Measurements from ENCODE around the gene RILP. TPM values are rescaled to one million over a fixed set of nuclear protein-coding genes. Genes with fewer than 3 reads are reported as not detected.

Gene RILP
- total and polyA plus RNA-seq, 10 of the 15 experiments (the other 5 are each of a cell fraction or from before 2014, with no cell fraction given), result 0.60 to 6.1 (median 3.3) TPM; not detected in 1

GRCh38 chr17:1648173-1648962, 1.3 kb downstream of the RILP start:
- peak overlapping the region; percentile 81 for H3K4me2 ChIP-seq (ENCODE audit: control insufficient read depth, insufficient read depth)
- TF ChIP-seq CBX3 (IDR thresholded peaks at IDR 0.05; ENCODE audit: borderline replicate concordance, low read depth) (no peak), ATF7 (IDR thresholded peaks at IDR 0.05; ENCODE audit: low read depth) (no peak), MEF2A (IDR thresholded peaks at IDR 0.05; ENCODE audit: insufficient read depth, low read depth, low read length) (0 out of 2 replicates have a peak, but pooled peaks have one; percentile 48), ZBTB40 (IDR thresholded peaks at IDR 0.05; ENCODE audit: borderline replicate concordance) (0 out of 2 replicates have a peak, but pooled peaks have one; percentile 21), POU2F2 (IDR thresholded peaks at IDR 0.05; ENCODE audit: borderline replicate concordance, low read depth, low read length) (no peak), MTA2 (IDR thresholded peaks at IDR 0.05; ENCODE audit: low read depth) (0 out of 2 replicates have a peak, but pooled peaks have one; percentile 12), IKZF1 (conservative IDR thresholded peaks at IDR 0.05) (peak; percentile 61), POLR2A (IDR thresholded peaks at IDR 0.05; ENCODE audit: low read depth, low read length) (0 out of 2 replicates have a peak, but pooled peaks have one; percentile 5), CHD2 (IDR thresholded peaks at IDR 0.05; ENCODE audit: borderline replicate concordance, low read depth, low read length) (peak; percentile 75; the same call in 1 of the 2 replicates), NRF1 (conservative IDR thresholded peaks at IDR 0.05; ENCODE audit: low read depth, low read length) (peak; percentile 4; the same call in 1 of the 2 replicates), ZNF687 (IDR thresholded peaks at IDR 0.05) (peak; percentile 41; the same call in 1 of the 2 replicates), SMARCA5 (IDR thresholded peaks at IDR 0.05) (peak; percentile 88; the same call in 1 of the 2 replicates), NBN (IDR thresholded peaks at IDR 0.05) (no peak), NR2F1 (conservative IDR thresholded peaks at IDR 0.05) (peak; percentile 43), SMAD1 (IDR thresholded peaks at IDR 0.05; ENCODE audit: low read depth, partially characterized antibody) (no peak), BACH1 (IDR thresholded peaks at IDR 0.05; ENCODE audit: borderline replicate concordance) (peak; percentile 44; the same call in 1 of the 2 replicates)

More at GRCh38 chr17:1648173-1648962, 1.3 kb downstream of the RILP start:
- H3K36me3 ChIP-seq (ENCODE audit: control insufficient read depth in 2 of 2, insufficient read depth in 2 of 2, low read length in 1 of 2), result peaks cover 14 to 19% of the 10 kb centered on the region in 2 experiments
- intact Hi-C loops (cut with micrococcal nuclease; ENCODE audit: unreplicated experiment) (loop anchor here (10.0 kb wide), 1 partner anchor 374 kb away; the partner anchor contains the start of genes BHLHA9 and TRARG1), in situ Hi-C loops (cut with MboI) (no loop called here)
- ChIA-PET SMC1A (ENCODE audit: uncharacterized antibody, unreplicated experiment) (interaction anchor here (0.6 to 2.5 kb wide), 4 partner anchors 68 to 167 kb away, joined by 3 to 15 read pairs (median 4); no protein-coding TSS in a partner anchor), POLR2A (interaction anchor here (0.6 to 2.3 kb wide), 11 partner anchors 15 to 283 kb away, joined by 3 to 13 read pairs (median 3); no protein-coding TSS in a partner anchor), RAD21 (ENCODE audit: unreplicated experiment) (interaction anchor here (0.6 to 2.7 kb wide), 14 partner anchors 16 to 131 kb away, joined by 3 to 28 read pairs (median 4); partner anchors contain the start of genes INPP5K and SLC43A2), CTCF (interaction anchor here (0.9 to 2.8 kb wide), 11 partner anchors 11 to 283 kb away, joined by 3 to 25 read pairs (median 5); no protein-coding TSS in a partner anchor)
- DNase-seq (ENCODE audit: low read depth, low spot score), result no peak
- peak overlapping the region; percentile 61 for H3K4me3 ChIP-seq
- H3K27ac ChIP-seq (ENCODE audit: control insufficient read depth, insufficient read depth), result peak overlapping the region; percentile 46
- H4K20me1 ChIP-seq (ENCODE audit: control insufficient read depth, insufficient read depth), result no peaks in the 10 kb centered on the region
- 26% methylated on average over 41 of the region's 54 CpGs for WGBS (ENCODE audit: insufficient coverage, insufficient replicate concordance, low lambda C conversion rate, missing lambda C conversion rate)
- peaks cover 38% of the 10 kb centered on the region for H3K4me1 ChIP-seq (ENCODE audit: control insufficient read depth, insufficient read depth, low read length)
- no peaks in the 10 kb centered on the region for H3K9me3 ChIP-seq (replicated peaks; ENCODE audit: control insufficient read depth, insufficient read depth, low read length)
- H3K9ac ChIP-seq (ENCODE audit: control insufficient read depth, insufficient read depth, low read length), result peak overlapping the region; percentile 60
- H3K79me2 ChIP-seq (ENCODE audit: control insufficient read depth, insufficient read depth, low read length), result peaks cover 5% of the 10 kb centered on the region
- peak overlapping the region; percentile 49 for H2AFZ ChIP-seq (ENCODE audit: control insufficient read depth, low read depth, low read length)
- ATAC-seq, result peak; percentile 79
- BruUV-seq (replicated peaks), result no TSS peak
- peak; percentile 54 for FAIRE-seq
- H3K27me3 ChIP-seq (replicated peaks in 1 of 2; ENCODE audit: control insufficient read depth in 2 of 2, insufficient read depth in 2 of 2, low read length in 1 of 2), result no peaks in the 10 kb centered on the region

All from GM12878 (cell line).